ENCODE results near the gene ABI1.

DNA sequence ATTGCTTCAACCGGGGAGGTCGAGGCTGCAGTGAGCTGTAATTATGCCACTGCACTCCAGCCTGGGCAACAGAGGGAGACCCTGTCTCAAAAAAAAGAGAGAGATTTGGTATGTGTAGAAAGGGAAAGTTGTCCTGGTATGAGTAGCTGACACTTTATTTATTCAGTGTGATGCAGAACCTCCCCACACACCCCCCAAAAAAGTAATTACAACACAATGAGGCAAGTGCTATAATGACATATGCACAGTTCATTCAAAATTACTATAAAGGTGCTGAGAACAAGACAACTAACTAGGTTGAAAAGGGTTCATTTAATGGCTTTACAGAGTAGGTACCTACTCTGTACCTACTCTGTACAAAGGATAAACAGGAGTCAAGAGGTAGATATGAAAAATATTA is 83.1 kb downstream of the ABI1 start:
- TF ChIP-seq POLR2AphosphoS5 (IDR thresholded peaks at IDR 0.05; ENCODE audit: borderline replicate concordance, low read depth, low read length) (no peak), EZH2 (IDR thresholded peaks at IDR 0.05) (no peak)

All from SK-N-MC (cell line).